Measurements from ENCODE around the gene TAF1C. TPM values are rescaled to one million over a fixed set of nuclear protein-coding genes. Genes with fewer than 3 reads are reported as not detected.

Gene TAF1C
- total and polyA plus RNA-seq, 2 of the 8 experiments (the other 6 are each of a cell fraction or from before 2014, with no cell fraction given): 44.6 to 63.8 TPM

DNA sequence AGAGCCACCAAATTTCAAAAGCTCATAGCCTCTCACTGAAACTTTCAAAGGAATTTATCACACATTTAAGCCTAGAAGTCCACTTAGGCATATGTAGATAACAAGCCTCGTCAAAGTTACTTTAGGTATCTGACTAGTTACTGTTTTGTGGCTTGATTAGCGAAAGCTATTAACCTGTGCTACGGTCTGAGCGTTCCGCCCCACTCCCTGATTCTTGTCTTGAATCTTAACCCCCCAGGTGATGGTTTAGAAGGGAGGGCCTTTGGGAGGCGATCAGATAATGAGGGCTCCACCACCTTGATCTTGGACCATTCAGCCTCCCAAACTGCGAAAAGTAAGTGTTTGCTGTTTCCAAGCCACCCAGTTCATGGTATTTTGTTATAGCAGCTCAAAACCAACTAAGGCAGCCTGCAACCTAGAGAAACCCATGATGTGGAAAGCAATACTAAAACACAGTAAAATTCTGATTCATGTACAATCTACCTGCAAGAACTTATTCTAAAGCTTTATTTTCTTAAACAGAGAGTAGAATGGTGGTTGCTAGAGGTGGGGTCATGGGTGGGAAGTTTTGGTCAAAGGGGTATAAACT is 49.0 kb downstream of the TAF1C start:
- no peak overlapping the region for H3K18ac ChIP-seq (ENCODE audit: extremely low read depth, low read length)
- H2BK12ac ChIP-seq (ENCODE audit: low read depth, low read length): no peak overlapping the region
- no peak overlapping the region for H4K5ac ChIP-seq (ENCODE audit: insufficient read length, low read depth, low read length)
- no peak overlapping the region for H2AK5ac ChIP-seq (ENCODE audit: low read depth, low read length)
- H3K79me2 ChIP-seq (ENCODE audit: control insufficient read depth in 1 of 2, insufficient read depth in 2 of 2, low read length in 2 of 2): peaks cover under 1 to 89% of the 10 kb centered on the region in 2 experiments; a peak in 3 of 4 replicates
- DNase-seq (ENCODE audit: low read depth in 1 of 2, low spot score in 2 of 2) (no peak), FAIRE-seq (no peak)
- H4K20me1 ChIP-seq (replicated peaks in 1 of 2; ENCODE audit: control insufficient read depth in 1 of 2, insufficient read depth in 2 of 2, low read length in 2 of 2): peaks cover 3 to 14% of the 10 kb centered on the region in 2 experiments
- ChIA-PET POLR2A (ENCODE audit: partially characterized antibody) (interaction anchor here (1.4 kb wide), 1 partner anchor 21 kb away, joined by 4 read pairs; the partner anchor contains the start of gene MBTPS1), CTCF (ENCODE audit: partially characterized antibody) (interaction anchor here (0.6 to 3.8 kb wide), 11 partner anchors 16 to 359 kb away, joined by 3 to 18 read pairs (median 4); partner anchors contain the start of genes MBTPS1 and TAF1C)
- WGBS, 2 experiments (ENCODE audit: extremely low coverage in 1 of 2, insufficient coverage in 1 of 2, insufficient read length in 1 of 2, insufficient replicate concordance in 2 of 2, low coverage in 1 of 2, low lambda C conversion rate in 2 of 2, missing lambda C conversion rate in 1 of 2): 89% methylated on average over 7 of the region's 7 CpGs; no CpG with 5 or more reads in 1 of the 2 experiments
- no peak overlapping the region for H3K14ac ChIP-seq (ENCODE audit: insufficient read length)
- no peak overlapping the region for H3K23ac ChIP-seq (ENCODE audit: insufficient read length)
- H3K27ac ChIP-seq (ENCODE audit: low read depth, low read length): no peak overlapping the region
- TF ChIP-seq YY1 (IDR thresholded peaks at IDR 0.05; ENCODE audit: low read depth, low read length) (no peak), CBX5 (IDR thresholded peaks at IDR 0.05; ENCODE audit: low read depth, low read length) (no peak), SRF (IDR thresholded peaks at IDR 0.05; ENCODE audit: low read depth, low read length) (no peak), ZNF274 (IDR thresholded peaks at IDR 0.05; ENCODE audit: borderline replicate concordance, extremely low read depth, low read length) (no peak), BACH1 (IDR thresholded peaks at IDR 0.05; ENCODE audit: low read length) (no peak)
- no peak overlapping the region for H2AFZ ChIP-seq (ENCODE audit: low read length)
- H3K27me3 ChIP-seq (replicated peaks in 1 of 4; ENCODE audit: control insufficient read depth in 3 of 4, extremely low read depth in 1 of 4, insufficient read depth in 3 of 4, low read length in 3 of 4): no peaks in the 10 kb centered on the region
- no peaks in the 10 kb centered on the region for H3K23me2 ChIP-seq (ENCODE audit: low read depth, low read length)
- no peak overlapping the region for H3K4ac ChIP-seq (replicated peaks; ENCODE audit: insufficient read length, low read depth, low read length)
- H2BK120ac ChIP-seq (replicated peaks; ENCODE audit: low read depth, low read length): no peak overlapping the region
- no peak overlapping the region for H3K4me3 ChIP-seq (ENCODE audit: extremely low read depth in 1 of 4, insufficient read depth in 2 of 4, low read depth in 3 of 4, low read length in 4 of 4)
- no peaks in the 10 kb centered on the region for H3K9me3 ChIP-seq (ENCODE audit: insufficient read depth in 2 of 2, low read depth in 1 of 2, low read length in 1 of 2)
- H2BK15ac ChIP-seq (ENCODE audit: low read length): no peak overlapping the region
- no peak overlapping the region; a peak in 1 of 4 replicates for H3K4me2 ChIP-seq (ENCODE audit: insufficient read depth in 1 of 2, low read depth in 2 of 2, low read length in 2 of 2)
- peak overlapping the region in 1 of 4 experiments; percentile 37; a peak in 1 of 7 replicates for H3K9ac ChIP-seq (replicated peaks in 1 of 4; ENCODE audit: extremely low read depth in 1 of 4, low read depth in 3 of 4, low read length in 3 of 4)
- peaks cover 11 to 21% (median 18%) of the 10 kb centered on the region in 4 experiments for H3K4me1 ChIP-seq (replicated peaks in 1 of 4; ENCODE audit: control insufficient read depth in 3 of 4, insufficient read depth in 4 of 4, low read length in 3 of 4)
- H3K56ac ChIP-seq (replicated peaks; ENCODE audit: insufficient read length, low read depth, low read length): no peak overlapping the region
- H3K36me3 ChIP-seq (ENCODE audit: control insufficient read depth in 2 of 4, insufficient read depth in 4 of 4, low read length in 3 of 4): no peaks in the 10 kb centered on the region
- H2BK5ac ChIP-seq (ENCODE audit: low read depth, low read length): peak overlapping the region; percentile 44; the same call in 1 of the 2 replicates
- no peak overlapping the region for H4K8ac ChIP-seq (ENCODE audit: extremely low read depth, insufficient read depth, low read length)
- H4K91ac ChIP-seq (replicated peaks; ENCODE audit: insufficient read length, low read length): no peak overlapping the region
- H3K79me1 ChIP-seq (ENCODE audit: low read depth, low read length): peaks cover 15% of the 10 kb centered on the region
- no peak overlapping the region for H2BK20ac ChIP-seq (ENCODE audit: low read length)
